Measurements from ENCODE around the gene NTN1.
"Not testable (repeated sequence)": the region's sequence is repeated elsewhere in the genome, so short reads cannot be mapped to it uniquely, and the experiment has no call there.

Gene NTN1

DNA sequence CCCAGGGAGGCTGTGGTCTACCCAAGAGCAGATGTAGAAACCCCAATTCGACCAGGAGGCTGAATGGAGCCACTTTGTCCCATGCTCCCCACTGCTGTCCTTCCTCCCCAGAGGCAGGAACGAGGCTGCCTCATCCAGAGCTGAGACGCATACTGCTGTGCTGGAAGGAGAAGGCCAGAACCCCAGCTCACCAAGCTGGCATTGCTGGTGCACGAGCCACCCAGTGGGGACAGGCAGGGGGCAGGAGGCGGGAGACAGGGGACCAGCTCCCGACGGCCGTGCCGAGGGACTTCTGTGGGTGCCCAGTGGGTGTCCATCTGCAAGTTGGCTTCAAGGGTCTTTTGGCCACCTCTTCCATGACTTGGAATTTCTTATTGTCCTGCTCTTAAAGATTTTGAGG, 66.6 kb downstream of the NTN1 start:
- no peak for DNase-seq (ENCODE audit: low read depth in 2 of 2)

DNA sequence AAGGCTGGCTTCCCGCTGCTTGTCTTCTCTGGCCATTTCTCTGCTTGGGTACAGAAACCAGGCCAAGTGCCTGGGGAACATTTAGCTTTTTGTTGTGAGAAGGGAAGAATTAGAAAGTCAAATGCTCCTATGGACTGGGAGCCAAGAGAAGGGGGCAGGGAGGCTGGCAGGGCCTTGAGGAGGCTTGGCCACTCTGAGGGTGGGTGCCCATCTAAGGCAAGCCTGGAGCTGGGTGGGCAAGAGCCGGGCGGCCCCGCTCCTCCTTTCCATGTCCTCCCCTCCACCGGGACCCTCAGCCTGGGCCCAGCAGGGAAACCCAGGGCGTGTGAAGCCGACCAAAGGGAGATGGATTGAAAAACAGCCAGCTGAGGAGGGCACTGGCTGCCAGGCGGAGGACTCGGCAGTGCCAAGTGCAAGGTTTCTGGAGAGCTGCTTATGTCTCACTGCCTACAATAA, 69.4 kb downstream of the NTN1 start:
- no peak for DNase-seq (ENCODE audit: low read depth in 2 of 2)

DNA sequence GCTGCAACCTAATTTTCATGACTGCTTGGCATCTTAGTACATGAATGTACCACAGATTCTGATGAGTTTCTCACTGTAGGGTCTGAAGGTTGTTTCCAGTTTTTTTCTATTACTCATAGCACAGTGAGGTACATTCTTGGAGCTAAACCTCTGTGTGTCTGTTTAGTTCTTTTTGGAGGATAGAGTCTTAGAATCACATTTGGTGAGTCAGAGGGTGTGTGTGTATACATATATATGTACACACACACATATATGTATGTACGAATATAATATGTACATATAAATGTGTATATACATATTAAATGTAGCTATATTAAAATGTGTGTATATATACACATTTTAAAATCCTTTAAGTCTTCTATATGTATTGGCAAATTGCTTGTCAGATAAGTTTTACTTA, 72.9 kb downstream of the NTN1 start:
- DNase-seq (ENCODE audit: low read depth in 2 of 2): no peak

DNA sequence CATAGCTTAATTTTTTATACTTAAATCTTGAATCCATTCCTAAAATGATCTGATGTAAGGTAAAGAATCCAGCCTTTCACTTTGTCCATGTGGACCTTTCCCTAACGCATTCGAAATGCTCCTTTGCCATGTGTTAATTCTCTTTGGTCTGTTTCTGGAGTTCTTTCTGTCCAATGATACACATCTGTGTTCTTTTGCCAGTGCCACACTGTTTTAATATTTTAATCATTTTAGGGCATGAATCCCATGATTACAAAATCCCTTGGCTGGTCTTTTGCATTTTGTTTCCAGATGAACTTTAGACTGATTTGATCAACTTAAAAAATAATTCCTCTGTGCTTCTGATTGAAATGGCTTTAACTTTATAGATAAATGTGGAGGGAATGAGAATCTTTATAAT, 74.1 kb downstream of the NTN1 start:
- DNase-seq (ENCODE audit: low read depth in 2 of 2): no peak

DNA sequence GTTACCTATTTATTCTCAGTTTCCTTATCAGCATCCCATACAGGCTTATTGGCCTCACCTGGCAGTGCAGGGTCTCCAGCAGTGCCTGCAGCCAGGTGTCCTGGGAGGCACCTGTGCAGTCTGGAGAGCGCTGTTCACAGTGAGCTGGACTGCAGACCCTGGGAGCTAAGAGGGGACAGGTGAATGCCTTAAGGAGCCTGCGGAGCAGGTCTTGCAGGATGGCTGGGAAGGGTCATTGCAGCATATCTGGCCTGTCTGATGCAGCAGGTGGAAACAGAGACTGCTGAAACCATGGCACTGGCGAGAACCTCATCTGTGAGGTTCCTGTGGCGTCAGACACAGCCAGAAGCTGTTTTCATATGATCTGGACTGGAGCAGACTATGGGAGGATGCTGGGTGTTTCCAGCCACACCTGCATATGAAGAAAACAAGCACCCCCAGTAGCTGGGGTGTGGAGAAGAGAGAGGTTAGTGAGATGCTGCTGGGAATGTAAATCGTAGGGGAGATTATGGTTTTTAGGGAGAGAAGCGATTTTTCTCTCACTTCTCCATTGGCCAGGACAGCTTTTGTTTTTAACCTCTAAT, 77.0 kb downstream of the NTN1 start:
- no peak for DNase-seq (ENCODE audit: low read depth in 2 of 2)

DNA sequence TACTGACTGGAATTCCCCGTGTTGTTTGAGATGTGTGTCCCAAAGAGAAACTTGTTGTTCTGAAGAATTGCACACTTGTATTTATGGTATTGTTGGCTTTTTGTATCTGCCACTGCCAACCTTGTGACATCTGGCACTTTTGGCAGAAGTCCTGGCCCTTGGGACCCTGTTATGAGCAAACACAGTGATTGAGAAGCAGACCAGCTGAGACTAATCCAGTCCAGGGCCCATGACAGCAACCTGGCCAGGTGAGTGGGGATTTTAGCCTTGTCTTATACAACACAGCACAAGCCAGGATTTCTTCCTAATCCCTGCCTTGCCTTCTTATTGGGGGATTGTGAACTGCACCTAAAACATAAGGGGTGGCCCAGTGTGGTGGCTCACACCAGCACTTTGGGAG, 80.0 kb downstream of the NTN1 start:
- DNase-seq (ENCODE audit: low read depth in 2 of 2): no peak

DNA sequence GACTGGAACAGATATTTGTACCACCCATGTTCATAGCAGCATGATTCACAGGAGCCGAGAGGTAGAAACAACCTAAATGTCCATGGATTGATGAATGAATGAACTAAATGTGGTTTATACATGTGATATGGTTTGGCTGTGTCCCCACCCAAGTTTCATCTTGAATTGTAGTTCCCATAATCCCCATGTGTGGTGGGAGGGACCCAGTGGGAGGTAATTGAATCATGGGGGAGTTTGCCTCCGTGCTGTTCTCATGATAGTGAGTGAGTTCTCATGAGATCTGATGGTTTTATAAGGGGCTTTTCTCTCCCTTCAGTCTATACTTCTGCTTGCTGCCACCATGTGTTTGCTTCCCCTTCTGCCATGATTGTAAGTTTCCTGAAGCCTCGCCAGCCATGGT, 81.9 kb downstream of the NTN1 start:
- DNase-seq (ENCODE audit: low read depth in 2 of 2): not testable (repeated sequence)

DNA sequence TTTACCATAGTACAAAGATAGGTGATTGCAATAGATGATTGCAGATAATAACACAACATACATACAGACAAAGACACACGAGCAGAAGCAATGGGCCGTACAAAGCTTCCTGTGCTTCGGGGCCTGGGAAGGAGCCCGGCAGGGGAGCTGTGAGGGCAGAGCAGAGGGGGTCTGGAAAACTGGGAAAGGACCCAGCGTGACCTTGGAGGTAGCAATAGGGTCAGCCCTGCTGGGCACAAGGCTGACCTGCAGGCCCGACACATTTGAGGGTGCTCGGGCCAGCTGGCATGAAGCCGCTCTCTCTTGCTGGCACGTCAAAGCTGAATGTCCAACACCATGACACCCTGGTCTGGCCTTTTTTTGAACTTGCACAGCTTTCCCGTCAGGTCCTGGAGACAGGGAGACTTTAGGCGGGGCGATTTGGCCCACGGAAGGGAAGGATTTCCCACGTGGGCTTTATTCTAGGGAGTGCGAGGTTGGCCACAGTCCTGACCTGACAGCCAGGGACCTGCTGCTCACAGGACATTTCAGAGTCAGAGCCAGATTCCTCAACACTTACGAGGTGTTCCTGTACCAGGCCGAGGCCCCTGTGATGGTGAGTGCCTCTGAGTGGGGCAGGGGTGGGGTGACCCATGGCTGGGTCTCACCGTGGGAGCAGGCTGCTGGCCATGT, 83.2 kb downstream of the NTN1 start:
- DNase-seq (ENCODE audit: low read depth in 2 of 2): no peak

DNA sequence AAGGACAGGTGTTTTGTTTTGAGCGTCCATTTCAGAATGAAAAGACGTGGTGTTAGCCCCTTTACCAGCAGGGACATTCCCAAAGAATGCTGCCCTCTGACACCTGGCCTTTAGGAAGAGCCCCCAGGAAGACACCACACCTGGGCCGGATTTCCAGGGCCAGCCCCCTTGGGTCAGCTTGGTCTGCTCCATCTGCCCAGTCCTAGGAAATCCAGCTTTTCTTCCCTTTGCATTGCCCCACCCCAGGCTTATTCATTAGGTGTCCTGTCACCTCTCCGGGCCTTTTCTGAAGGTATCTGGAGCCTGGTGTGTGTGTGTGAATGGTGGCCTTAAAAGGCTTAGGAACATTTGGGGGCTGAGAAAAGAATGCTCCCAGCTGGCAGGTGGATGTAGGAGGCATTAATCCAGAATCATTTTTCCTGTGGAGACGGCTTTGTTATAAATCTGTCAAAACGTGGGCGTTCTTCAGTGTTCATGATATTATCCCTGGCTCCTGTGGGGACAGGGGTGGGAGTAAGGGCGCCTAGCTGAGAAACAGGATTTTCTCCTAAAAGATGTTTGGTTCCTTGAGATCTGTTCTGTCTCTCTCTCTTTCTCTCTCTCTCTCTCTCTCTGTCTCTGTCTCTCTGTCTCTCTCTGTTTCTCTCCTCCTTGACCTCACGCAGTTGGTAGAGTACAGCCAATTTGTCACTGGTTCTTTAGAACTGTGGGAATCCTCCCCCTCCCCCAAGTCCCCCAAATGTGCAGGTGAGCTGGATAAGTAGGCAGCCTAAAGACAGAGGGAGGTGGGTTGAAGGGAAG, 84.0 kb downstream of the NTN1 start:
- no peak for DNase-seq (ENCODE audit: low read depth in 2 of 2)

DNA sequence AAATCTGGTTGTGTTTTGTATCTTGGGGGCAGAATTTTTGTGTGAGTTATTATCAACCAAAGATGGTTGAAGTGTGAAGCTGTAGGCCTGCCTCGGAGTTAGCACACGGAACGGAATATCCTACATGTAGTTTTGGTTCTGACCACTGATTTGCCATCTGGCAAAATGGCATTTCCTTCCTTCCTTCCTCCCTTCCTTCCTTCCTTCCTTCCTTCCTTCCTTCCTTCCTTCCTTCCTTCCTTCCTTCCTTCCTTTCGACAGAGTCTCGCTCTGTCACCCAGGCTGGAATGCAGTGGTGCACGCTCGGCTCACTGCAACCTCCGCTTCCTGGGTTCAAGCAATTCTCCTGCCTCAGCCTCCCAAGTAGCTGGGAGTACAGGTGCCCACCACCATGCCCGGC, 85.0 kb downstream of the NTN1 start:
- DNase-seq (ENCODE audit: low read depth in 2 of 2): not testable (repeated sequence)

DNA sequence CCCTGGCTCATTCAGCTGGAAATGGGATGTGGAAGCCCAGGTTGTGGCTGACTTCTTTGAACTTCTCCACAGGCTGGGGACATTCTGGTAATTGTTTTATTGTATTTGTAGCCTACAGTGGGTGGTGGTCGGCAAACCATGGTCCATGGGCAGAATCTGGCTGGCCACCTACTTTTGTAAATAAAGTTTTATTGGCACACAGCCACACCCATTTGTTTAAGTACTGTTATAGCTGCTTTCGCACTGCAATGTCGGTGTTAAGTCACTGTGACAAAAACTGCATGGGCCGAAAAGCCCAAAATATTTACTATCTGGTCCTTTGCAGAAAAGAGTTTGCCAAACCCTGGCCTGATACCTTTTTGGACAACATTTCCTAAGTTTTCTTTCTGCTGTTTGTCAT, 86.2 kb downstream of the NTN1 start:
- no peak for DNase-seq (ENCODE audit: low read depth in 2 of 2)

DNA sequence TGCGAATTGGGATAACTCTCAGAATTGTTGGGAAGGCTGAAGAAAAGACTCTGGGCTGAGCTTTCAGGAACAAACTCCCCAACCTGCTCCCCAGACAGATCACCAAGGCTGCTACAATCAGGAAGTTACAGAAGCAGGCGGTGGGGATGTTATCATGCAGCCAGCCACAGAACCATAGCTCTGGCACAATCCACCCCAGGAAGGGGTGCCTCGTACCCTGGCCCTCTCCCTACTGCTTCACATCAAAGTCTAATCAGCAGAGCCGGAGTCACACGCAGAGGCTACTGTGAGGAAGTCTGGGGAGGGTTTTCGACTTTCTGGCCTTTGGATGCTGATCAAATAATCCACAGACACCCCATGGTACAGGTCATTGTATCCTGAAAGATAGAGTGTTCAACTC, 86.8 kb downstream of the NTN1 start:
- no peak for DNase-seq (ENCODE audit: low read depth in 2 of 2)

DNA sequence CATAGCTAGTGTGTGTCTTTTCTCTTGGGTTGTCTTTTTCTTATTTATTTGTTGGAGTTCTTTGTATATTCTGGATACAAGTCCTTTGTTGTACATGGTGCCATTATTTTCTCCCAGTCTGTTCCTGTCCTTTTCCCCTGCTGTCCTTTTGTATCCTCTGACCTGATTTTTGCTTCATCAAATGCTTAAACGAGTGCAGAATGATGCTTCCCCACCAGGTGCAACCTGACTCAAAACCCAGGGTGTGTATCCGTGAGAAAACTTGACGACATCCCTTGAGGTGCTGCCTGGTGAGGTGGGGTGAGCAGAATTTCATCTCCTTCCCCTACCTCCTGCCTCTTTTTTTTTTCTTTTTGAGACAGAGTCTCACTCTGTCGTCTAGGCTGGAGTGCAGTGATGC, 88.6 kb downstream of the NTN1 start:
- DNase-seq (ENCODE audit: low read depth in 2 of 2): no peak

DNA sequence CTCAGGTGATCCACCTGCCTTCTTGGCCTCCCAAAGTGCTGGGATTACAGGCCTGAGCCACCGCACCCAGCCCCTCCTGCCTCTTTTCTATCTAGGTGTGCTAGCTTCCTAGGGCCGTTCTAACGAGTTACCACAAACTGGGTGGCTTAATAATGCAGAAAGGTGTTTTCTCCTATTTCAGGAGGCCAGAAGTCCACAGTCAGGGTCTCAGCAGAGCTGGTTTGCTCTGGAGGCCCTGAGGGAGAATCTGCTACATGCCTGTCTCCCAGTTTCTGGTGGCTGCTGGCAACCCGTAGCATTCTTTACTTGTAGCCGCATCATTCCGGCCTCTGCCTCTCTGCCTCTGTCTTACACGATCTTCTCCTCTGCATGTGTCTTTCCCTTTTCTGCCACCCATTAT, 89.2 kb downstream of the NTN1 start:
- DNase-seq (ENCODE audit: low read depth in 2 of 2): no peak

DNA sequence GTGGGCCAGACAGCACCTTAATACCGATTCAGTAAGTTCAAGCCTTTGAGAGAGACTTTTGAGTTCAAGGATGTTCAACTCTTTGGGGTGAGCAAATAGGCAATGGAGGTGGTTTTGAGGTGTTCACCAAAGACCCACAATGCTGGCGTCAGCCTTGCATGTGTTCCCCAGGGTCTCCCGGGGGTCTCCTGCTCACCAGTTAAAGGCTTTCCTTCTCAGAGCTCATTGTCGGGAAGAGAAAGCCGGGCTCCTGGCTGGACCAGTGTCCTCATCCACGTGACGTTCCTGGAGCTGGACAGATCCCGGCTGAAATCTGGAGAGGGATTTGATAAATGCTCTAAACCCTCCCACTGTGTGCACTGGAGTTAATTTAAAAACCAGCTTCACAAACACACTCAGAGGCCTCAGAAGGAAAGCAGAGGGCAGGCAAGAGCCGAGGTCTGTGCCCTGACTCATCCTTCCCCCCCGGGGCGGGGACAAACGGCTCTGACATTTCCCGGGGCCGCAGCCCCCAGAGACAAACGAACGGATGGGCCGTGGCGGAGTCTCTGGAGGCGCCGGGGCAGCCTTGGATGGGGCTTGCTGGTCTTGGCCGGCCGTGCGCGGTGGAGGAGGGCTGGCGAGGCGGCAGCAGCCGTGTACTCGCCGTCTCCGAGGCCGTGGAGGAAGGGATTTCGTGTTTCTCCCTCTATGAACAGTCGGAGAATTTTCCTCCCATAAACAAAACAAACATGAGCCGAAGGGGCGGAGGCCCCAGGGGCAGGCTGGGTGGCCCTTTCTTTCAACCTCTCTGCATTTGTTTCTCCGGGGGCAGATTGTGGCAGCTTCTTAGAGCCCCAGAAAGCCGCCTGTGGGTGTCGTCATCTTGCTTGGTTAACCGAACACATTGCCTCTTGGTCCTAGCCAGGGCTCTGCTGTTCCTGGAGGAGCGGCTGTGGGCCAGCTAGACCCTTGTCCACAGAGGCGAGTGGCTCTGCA, 94.2 kb downstream of the NTN1 start:
- peak; percentile 26 to 28 for DNase-seq (ENCODE audit: low read depth in 2 of 2)

DNA sequence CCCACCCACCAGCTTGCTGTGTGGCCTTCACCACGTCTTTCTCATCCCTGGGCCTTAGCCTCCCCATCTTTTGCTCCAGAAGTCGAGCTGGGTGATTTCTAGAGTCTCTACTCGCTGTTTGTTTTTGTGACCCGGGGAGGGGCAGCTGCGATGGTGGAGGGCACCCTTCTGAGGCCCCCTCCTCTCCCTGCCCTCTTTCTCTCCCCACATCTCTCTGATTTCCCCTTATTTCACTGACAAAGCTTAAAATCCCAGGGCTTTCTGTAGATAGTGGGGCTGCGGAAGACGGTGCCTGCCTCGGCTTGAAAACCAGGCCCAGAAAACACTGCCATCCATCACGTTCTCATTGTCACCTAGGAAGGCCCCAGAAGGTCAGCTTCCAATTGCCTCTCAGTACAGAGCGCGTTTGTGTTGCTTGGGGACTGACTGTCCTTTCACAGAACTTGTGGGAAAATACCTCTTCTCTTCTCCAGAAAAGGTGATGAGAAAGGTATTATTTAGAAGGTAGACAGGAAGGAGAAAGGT, 95.1 kb downstream of the NTN1 start:
- no peak for DNase-seq (ENCODE audit: low read depth in 2 of 2)

DNA sequence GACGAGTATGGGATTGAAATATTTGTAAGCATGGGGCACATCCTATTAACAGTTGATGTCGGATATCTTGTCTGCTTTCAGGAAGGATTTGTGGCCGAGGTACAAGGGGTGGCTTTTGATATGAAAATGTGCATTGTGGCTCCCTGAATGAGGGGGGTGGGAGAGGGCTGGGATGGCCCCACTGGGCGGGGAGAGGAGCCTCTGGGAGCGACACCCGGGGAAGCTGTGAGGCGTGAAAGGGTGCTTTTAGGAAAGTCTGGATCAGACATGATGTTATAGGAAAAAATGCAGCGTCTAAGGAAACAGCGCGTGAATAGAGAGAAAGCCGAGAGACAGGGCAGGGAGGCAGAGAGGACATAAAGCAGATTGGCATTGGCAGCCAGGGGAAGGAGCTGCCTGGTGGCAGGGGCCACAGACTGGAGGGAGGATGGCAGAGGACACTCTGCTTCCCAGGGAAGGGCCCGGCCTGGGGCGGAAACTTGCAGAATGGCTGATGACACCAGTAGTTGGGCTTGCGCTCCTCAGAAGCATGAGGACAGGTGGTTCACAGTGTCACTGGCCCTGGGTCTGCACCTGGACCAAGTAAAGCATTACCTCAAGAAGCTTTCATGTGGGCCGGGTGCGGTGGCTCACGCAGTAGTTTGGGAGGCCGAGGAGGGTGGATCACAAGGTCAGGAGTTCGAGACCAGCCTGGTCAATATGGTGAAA, 95.7 kb downstream of the NTN1 start:
- DNase-seq (ENCODE audit: low read depth in 2 of 2): no peak

DNA sequence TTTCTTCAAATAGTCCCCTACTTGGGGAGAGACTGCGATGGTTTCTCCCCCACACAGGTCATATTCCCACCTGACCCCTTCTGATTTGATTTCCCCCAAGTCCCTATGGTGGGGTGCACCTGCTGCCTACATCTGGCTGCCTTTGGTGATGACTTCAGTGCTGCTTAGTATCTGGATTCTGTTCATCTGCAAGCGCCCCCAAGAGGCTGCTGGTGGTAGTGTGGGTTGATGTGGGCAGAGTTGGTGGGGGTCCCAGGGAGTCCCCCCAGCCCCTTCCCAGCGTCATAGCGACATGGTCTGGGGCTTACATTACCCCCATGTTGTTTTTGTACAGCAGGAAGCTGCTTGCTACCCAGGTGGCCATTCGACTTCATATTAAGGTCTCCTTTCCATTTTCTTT, 99.2 kb downstream of the NTN1 start:
- DNase-seq (ENCODE audit: low read depth in 2 of 2): no peak

DNA sequence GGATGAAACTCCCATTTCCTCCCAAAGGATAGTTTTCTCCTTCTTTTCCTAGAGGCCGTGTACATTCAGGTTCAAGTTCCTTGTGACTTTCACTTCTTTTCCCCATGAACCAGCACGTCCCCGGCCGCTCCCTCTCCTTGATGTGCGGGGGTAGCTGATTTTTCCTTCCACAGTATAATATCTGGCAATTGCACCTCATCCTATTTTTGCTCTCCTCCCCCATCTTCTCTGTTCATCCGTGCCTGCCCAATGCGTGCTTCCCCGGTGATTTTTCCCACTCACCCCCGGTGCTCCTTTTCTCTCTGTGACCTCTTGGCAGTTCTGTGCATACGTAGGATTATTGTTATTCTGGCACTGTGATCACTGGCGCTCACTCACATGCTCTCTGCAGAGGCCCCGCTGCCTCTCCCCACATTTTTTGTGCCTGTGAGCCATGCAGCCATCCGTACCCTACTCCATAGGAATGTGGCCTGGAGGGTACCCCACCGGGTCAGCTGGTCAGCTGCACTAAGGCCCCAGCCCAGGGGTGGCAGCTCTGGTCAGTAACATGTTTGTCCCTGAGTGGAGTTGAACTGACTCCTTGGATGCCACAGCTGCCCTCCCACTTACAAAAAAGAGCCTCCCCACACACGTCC, 100.0 kb downstream of the NTN1 start:
- no peak for DNase-seq (ENCODE audit: low read depth in 2 of 2)
